GM13977 (cell line): ENCODE data around the gene ASB2.

ENCODE experiments used
- DNase-seq: peaks from one replicate; pipeline ENCODE4 v3.0.0; 2012; ENCODE audit warnings: low spot score
- CTCF ChIP-seq: IDR thresholded peaks from 2 replicates; pipeline ENCODE4 v1.5.1; 2012; ENCODE audit warnings: mild to moderate bottlenecking, control low read depth; ENCODE audit not compliant: insufficient read depth; ENCODE audit errors: extremely low read depth, missing control alignments
- in situ Hi-C: fragments of 300-500 bp; cut with MboI; formaldehyde crosslinking; loops from one replicate; pipeline ENCODE4 v1.12.0; 2022; ENCODE audit warnings: low sequenced_read_pairs, low pct_unique_long_range_greater_than_20kb, mixed read lengths, inconsistent platforms; ENCODE audit not compliant: unreplicated experiment

Gene ASB2

DNA sequence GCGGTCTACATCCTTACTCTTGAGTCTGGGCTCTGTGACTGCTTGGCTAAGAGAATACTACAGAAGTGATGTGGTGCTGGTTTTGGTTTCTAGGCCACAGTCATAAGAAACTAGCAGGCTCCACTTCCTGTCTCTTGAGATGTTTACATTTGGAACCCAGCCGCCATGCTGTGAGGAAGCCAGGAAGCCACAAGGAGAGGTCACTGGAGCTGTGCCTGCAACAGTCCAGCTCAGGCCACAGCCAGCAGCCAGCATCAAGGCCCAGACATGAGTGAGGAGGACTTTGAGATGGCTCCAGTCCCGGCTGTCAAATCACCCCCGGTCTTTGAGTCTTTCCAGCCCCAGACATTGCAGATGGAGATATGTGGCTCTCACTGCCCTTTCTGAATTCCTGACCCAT is 62.1 kb downstream of the ASB2 start:
- no peak for DNase-seq
- in situ Hi-C loops: loop anchor here (10.0 kb wide), 1 partner anchor 259 kb away; no protein-coding TSS in a partner anchor
- no peak for TF ChIP-seq CTCF

- in situ Hi-C loops: loop anchor here (10.0 kb wide), 1 partner anchor 258 kb away; no protein-coding TSS in a partner anchor
- no peak for TF ChIP-seq CTCF
- no peak for DNase-seq
Observed at GRCh38 chr14:93912782-93913181, 63.6 kb downstream of the ASB2 start.

DNA sequence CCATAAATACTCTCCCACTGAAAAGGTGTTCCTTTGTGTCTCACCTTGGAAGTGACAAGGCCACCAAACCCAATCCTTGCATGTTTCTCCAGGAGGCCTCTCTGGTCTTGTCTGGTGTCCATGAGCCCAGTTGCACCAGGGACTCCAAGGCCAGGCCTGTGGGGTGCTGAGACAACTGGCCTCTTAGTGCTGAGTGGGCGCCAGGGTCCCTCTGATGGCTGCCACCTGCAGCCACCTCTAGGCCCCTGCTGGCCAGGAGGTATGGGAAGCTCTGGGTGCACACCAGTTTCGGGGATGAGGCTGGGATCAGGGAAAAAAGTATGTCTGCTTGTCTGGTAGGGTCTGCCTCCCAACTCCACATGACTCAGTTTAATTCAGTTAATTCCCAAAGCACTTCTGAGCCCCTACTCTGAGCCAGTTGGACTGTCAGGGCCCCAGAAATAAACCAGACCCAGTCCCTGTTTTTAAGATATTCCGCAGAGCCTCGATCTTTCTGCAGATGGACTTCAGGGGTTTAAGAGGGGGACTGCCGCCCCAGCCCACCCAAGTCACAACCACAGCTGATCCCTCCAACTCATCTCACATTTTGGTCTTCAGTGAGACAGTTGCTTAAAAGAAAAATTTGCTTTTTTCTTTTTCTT is 64.3 kb downstream of the ASB2 start:
- no peak for DNase-seq
- in situ Hi-C loops: loop anchor here (10.0 kb wide), 1 partner anchor 257 kb away; no protein-coding TSS in a partner anchor
- no peak for TF ChIP-seq CTCF

DNA sequence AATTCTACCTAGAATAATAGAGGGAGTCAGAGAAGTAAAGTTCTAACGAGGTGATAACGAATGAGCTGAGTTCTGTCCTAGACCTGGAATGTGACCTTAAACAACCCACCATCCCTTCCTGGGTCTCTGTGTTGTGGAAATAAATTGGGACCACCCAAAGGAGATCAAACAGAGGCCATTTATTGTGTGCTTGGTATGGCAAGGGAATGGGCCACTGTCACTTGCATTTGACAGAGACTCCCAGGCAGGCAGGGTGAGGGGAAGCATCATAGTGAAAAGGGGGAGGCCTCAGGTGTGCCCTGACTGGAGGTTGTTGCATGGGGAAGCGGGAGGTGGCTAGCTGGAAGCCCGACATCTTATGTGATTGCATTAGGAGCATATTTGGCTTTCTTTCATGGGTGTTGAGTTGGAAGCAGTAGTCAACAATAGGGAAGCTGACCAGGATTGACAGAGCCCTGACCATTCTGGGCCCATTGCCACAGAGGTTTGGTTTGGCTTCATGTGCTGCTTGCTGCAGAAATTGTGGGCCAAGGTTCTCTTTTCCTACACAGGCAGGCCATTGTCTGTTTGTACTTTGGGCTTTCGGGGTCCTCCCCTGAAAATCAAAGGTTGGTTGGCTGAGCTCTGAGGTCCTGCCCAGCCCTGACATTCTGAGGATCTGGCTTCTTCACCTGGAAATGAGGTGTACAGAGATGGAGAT is 66.8 kb downstream of the ASB2 start:
- TF ChIP-seq CTCF: no peak
- no peak for DNase-seq
- in situ Hi-C loops: loop anchor here (10.0 kb wide), 1 partner anchor 255 kb away; no protein-coding TSS in a partner anchor

DNA sequence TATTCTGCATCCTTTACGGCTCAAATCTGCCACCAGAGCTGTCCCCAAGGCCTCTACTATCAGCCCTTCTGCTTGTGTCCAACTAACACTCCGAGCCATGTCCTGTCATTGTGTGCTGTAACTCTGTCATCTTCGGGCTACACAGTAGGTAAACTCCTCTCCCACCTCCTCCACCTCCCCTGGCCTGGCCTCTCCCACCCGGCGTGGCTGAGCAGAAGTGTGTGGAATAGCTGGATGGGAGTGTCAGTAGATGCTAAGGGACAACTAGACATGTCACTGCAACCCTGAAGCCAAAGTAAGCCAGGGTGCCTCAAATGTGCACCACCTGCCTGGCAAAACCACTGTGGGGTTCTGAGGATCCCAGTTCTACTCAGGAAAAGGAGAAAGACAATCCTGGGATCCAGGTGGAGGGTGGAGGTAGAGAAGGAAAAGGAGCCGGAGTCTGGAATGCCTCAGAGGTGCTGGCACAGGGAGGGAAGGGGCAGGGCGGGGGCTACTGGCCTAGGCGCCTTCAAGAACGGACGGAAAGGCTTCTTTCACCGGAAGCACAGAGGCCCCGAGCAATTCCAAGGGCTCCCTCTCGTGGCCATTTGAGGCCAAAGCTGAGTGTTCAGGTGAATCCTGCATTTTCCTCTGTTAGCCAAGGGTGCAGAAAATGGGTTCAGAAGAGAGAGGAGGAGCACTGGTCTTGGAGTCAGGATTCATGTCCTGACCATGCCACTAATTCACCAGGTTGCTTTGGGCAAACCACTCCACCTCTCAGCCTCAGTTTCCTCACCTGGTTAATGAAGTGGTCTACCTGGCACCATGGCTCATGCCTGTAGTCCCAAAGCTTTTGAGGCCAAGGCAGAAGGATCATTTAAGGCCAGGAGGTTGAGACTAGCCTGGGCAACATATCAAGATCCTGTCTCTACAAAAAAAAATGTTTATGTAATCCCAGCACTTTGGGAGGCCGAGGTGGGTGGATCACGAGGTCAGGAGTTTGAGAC is 69.7 kb downstream of the ASB2 start:
- in situ Hi-C loops: no loop called here
- TF ChIP-seq CTCF: peak; percentile 91
- DNase-seq: peak; percentile 85

- TF ChIP-seq CTCF: no peak
- no peak for DNase-seq
- in situ Hi-C loops: no loop called here
Observed at GRCh38 chr14:93905623-93906022, 70.7 kb downstream of the ASB2 start.
